ENCODE measurements around the gene FNTB. TPM values are rescaled to one million over a fixed set of nuclear protein-coding genes. Genes with fewer than 3 reads are reported as not detected.

FNTB gene
- total RNA-seq, 1 experiment from 2014 or later: 26.7 TPM

GRCh38 chr14:64947710-64948611 is 38.7 kb upstream of the FNTB start:
- no peaks in the 10 kb centered on the region for H4K20me1 ChIP-seq (ENCODE audit: insufficient read depth)
- no peak overlapping the region for H3K4me2 ChIP-seq (ENCODE audit: low read length)
- no peak overlapping the region for H3K27ac ChIP-seq (ENCODE audit: low read depth, low read length)
- intact Hi-C loops (cut with micrococcal nuclease): no loop called here
- ChIA-PET CTCF (interaction anchor here (0.5 kb wide), 1 partner anchor 11 kb away, joined by 3 read pairs; no protein-coding TSS in a partner anchor), POLR2A (no interaction called here), RAD21 (ENCODE audit: low non-redundant PET in 1 of 2, low total read pairs in 2 of 2, uncharacterized antibody in 2 of 2, unreplicated experiment in 2 of 2) (no interaction called here)
- H3K9ac ChIP-seq (ENCODE audit: low read length): no peak overlapping the region
- no TSS peak for BruUV-seq (replicated peaks)
- no peaks in the 10 kb centered on the region for H3K27me3 ChIP-seq (ENCODE audit: insufficient read depth, low read length)
- H3K9me3 ChIP-seq (ENCODE audit: control insufficient read depth in 1 of 2, insufficient read depth in 1 of 2, low read depth in 1 of 2, low read length in 2 of 2): no peaks in the 10 kb centered on the region
- no peaks in the 10 kb centered on the region for H3K4me1 ChIP-seq (ENCODE audit: control insufficient read depth in 1 of 2, insufficient read depth in 2 of 2, low read length in 2 of 2)
- no peaks in the 10 kb centered on the region for H3K36me3 ChIP-seq (ENCODE audit: control insufficient read depth in 1 of 2, insufficient read depth in 2 of 2, low read length in 2 of 2)
- no peaks in the 10 kb centered on the region for H3K9me2 ChIP-seq (ENCODE audit: insufficient read depth)
- no peaks in the 10 kb centered on the region for H3K79me2 ChIP-seq (ENCODE audit: insufficient read depth, low read length)
- TF ChIP-seq POLR2A (IDR thresholded peaks at IDR 0.05; ENCODE audit: borderline replicate concordance, extremely low read depth, insufficient read depth, insufficient read length): no peak
- no peak for TF ChIP-seq ATF3 (IDR thresholded peaks at IDR 0.05)
- no peak for TF ChIP-seq EGR1 (IDR thresholded peaks at IDR 0.05; ENCODE audit: low read depth)
- TF ChIP-seq ZNF274 (IDR thresholded peaks at IDR 0.05; ENCODE audit: low read depth, low read length): no peak
- TF ChIP-seq JUND (IDR thresholded peaks at IDR 0.05): no peak
- no peak for TF ChIP-seq RAD21 (IDR thresholded peaks at IDR 0.05; ENCODE audit: low read depth)
- no peak overlapping the region for H3K4me3 ChIP-seq (replicated peaks in 1 of 2; ENCODE audit: low read depth in 1 of 2, low read length in 2 of 2)
- ATAC-seq (no peak), DNase-seq (ENCODE audit: low read depth, low spot score) (no peak)
- H2AFZ ChIP-seq (ENCODE audit: low read depth, low read length, poor library complexity, severe bottlenecking): no peak overlapping the region

DNA sequence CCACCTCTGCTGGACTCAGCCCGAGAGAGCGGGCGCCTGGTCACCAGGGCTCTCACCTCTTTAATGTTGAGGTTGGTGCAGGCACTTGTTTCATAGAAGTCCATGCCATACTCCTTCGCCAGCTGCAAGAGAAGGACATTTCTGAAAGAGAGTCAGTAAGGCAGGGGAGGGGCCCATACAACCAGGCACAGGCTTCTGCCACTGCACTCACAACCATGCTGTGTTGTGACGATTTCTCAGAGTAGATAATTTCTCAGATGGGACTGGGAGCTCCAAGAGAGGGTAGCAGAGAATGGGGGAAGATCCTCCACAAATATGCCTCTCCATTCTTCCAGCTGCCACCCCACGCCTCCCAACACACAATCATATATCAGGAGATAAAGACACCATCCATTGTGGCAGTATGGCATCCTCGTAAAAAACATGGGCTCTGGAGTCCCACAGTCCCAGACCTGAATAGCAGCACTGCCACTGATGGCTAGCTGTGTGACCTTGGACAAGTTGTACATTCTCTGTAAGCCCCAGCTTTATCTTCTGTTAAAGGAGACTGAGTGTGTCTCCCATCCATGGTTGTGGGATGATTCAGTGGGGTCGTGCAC is 38.0 kb upstream of the FNTB start:
- no peaks in the 10 kb centered on the region for H3K36me3 ChIP-seq (ENCODE audit: control insufficient read depth in 1 of 2, insufficient read depth in 2 of 2, low read length in 2 of 2)
- no peak overlapping the region for H3K4me2 ChIP-seq (ENCODE audit: low read length)
- H3K9me2 ChIP-seq (ENCODE audit: insufficient read depth): no peaks in the 10 kb centered on the region
- H3K27ac ChIP-seq (ENCODE audit: low read depth, low read length): no peak overlapping the region
- no peak overlapping the region for H3K4me3 ChIP-seq (replicated peaks in 1 of 2; ENCODE audit: low read depth in 1 of 2, low read length in 2 of 2)
- H3K4me1 ChIP-seq (ENCODE audit: control insufficient read depth in 1 of 2, insufficient read depth in 2 of 2, low read length in 2 of 2): no peaks in the 10 kb centered on the region
- ChIA-PET CTCF (no interaction called here), RAD21 (ENCODE audit: low non-redundant PET in 1 of 2, low total read pairs in 2 of 2, uncharacterized antibody in 2 of 2, unreplicated experiment in 2 of 2) (no interaction called here), POLR2A (no interaction called here)
- H2AFZ ChIP-seq (ENCODE audit: low read depth, low read length, poor library complexity, severe bottlenecking): no peak overlapping the region
- H4K20me1 ChIP-seq (ENCODE audit: insufficient read depth): no peaks in the 10 kb centered on the region
- no peaks in the 10 kb centered on the region for H3K9me3 ChIP-seq (ENCODE audit: control insufficient read depth in 1 of 2, insufficient read depth in 1 of 2, low read depth in 1 of 2, low read length in 2 of 2)
- intact Hi-C loops (cut with micrococcal nuclease): no loop called here
- ATAC-seq: no peak
- H3K79me2 ChIP-seq (ENCODE audit: insufficient read depth, low read length): no peaks in the 10 kb centered on the region
- H3K27me3 ChIP-seq (ENCODE audit: insufficient read depth, low read length): no peaks in the 10 kb centered on the region
- no peak for DNase-seq (ENCODE audit: low read depth, low spot score)
- H3K9ac ChIP-seq (ENCODE audit: low read length): no peak overlapping the region
- BruUV-seq (replicated peaks): no TSS peak
- TF ChIP-seq ZNF274 (IDR thresholded peaks at IDR 0.05; ENCODE audit: low read depth, low read length) (no peak), TCF7L2 (IDR thresholded peaks at IDR 0.05; ENCODE audit: borderline replicate concordance, extremely low read depth, insufficient read depth, insufficient read length) (no peak), REST (IDR thresholded peaks at IDR 0.05; ENCODE audit: low read depth) (no peak), CEBPB (IDR thresholded peaks at IDR 0.05; ENCODE audit: low read depth) (no peak), ZFX (IDR thresholded peaks at IDR 0.05) (no peak), POLR2AphosphoS5 (IDR thresholded peaks at IDR 0.05; ENCODE audit: low read depth, low read length) (no peak), POLR2A (IDR thresholded peaks at IDR 0.05; ENCODE audit: borderline replicate concordance, extremely low read depth, insufficient read depth, insufficient read length) (no peak), EZH2phosphoT487 (IDR thresholded peaks at IDR 0.05; ENCODE audit: borderline replicate concordance) (no peak), SRF (IDR thresholded peaks at IDR 0.05; ENCODE audit: low read depth) (no peak), RAD21 (IDR thresholded peaks at IDR 0.05; ENCODE audit: low read depth) (no peak), SIN3A (IDR thresholded peaks at IDR 0.05; ENCODE audit: low read depth) (no peak), CBX3 (IDR thresholded peaks at IDR 0.05; ENCODE audit: low read depth) (no peak), FOSL1 (IDR thresholded peaks at IDR 0.05; ENCODE audit: low read depth) (no peak)
